Left renal cortex interstitium (tissue), 4 donors: Measurements from ENCODE around the gene PBX4. TPM values are rescaled to one million over a fixed set of nuclear protein-coding genes. Genes with fewer than 3 reads are reported as not detected.

Experiments used
- DNase-seq, 4 donors: peaks; one replicate each; pipeline ENCODE4 v3.0.0-alpha.2; 2013; ENCODE audit warnings: low read depth in 4 of 4, low spot score in 2 of 4, missing footprints in 1 of 4
- polyA plus RNA-seq, 4 donors: library from polyadenylated mRNA; unstranded; fragments of 120-200 nt; gene quantifications; one replicate each; pipeline ENCODE4 v1.2.1, GENCODE V29; 2013; ENCODE audit not compliant: insufficient read length in 4 of 4

Gene PBX4
- polyA plus RNA-seq, 4 donors, result 2.4 to 8.7 (median 6.2) TPM

- DNase-seq, result no peak
Measured at GRCh38 chr19:19595171-19595701, 23.3 kb downstream of the PBX4 start.

DNA sequence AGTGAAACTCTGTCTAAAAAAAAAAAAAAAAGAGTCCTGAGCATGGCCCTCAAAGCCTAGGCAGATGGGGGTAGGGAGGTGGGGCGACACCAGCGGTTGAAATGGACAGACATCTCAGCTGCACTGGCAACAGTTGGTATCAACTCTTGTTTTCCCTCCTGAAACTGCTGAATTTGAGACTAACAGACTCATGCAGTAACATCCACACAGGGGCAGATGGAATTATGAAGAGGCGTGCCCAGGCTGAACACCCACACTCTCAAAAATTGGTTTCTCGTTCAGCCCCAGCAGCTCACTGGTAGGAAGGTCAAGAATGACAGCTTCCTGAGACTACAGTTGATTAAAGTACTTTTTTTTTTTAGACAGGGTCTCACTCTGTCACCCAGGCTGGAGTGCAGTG, 24.1 kb downstream of the PBX4 start:
- DNase-seq, result no peak

GRCh38 chr19:19592690-19593089, 25.8 kb downstream of the PBX4 start:
- DNase-seq, result no peak

DNA sequence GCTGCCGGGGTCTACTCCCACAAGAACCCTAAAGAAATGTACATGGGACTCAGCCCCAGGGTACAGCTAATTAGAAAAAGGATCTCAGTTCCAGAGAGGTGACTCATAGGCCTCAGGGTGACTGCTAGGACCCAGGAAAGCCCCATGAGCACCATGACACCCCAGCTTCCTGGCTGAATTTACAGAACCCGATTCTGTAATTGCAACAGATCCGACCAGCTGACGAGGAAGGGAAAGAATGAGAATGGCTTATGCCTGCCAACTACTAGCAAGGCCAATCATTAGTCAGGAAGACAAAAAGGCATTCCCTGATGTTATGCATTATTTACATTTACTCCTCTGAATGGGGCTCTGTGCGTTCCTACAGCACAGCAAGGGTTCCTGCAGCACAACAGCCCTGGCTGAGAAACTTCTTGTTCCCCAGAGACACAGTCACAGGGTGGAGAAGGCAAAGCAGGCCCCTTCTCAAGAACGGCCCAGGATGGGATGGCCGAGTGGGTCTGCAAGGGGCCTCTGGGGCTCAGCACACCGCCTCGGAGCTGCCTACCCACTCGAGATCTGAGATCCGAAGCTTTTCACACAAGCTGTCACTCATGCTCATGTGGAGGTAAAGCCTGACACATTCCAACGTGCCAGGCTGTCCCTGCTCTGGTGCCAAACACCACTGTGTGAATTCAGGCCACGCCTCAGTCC, 27.2 kb downstream of the PBX4 start:
- no peak for DNase-seq

GRCh38 chr19:19588546-19588945, 29.9 kb downstream of the PBX4 start:
- DNase-seq, result no peak

- no peak for DNase-seq
Measured at GRCh38 chr19:19587771-19588170, 30.7 kb downstream of the PBX4 start.

DNA sequence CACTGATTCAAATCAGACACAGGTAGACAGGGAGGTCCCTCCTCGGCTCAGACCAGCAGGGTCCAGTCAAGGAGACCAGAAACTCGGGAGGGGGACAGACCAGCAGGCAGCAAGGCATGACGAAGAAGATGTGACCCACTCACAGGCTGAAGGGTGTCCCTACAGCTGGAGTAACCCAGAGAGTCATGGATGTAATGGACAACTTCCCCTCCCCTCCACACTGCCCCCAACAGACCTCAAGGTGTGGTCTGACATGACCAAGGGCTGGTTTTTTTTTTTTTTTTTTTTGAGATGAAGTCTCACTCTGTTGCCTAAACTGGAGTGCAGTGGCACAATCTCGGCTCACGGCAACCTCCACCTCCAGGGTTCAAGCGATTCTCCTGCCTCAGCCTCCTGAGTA, 34.1 kb downstream of the PBX4 start:
- DNase-seq, result no peak

DNA sequence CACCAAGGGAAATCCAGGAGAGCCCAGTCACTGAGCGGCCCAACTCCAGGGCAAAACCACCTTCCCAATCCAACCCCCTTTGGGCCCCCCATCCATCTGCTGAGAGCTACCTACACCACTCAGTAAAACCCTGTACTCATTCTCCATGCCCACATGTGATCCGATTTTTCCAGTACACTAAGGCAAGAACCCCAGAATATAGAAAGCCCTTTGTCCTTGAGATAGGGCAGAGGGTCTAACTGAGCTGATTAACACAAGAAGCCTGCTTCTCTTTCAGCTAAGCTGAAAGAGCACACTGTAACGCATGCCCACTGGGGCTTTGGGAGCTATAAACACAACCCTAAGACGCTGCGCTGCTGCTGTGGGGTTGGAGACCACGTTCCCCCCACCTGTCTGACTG, 36.0 kb downstream of the PBX4 start:
- DNase-seq, result no peak

GRCh38 chr19:19581391-19581790, 37.1 kb downstream of the PBX4 start:
- no peak for DNase-seq

- DNase-seq, result no peak
Measured at GRCh38 chr19:19580418-19580817, 38.1 kb downstream of the PBX4 start.

GRCh38 chr19:19579533-19580361, 38.7 kb downstream of the PBX4 start:
- no peak for DNase-seq

GRCh38 chr19:19578252-19578651, 40.2 kb downstream of the PBX4 start:
- DNase-seq, result no peak

GRCh38 chr19:19575411-19575810, 43.1 kb downstream of the PBX4 start:
- DNase-seq, result no peak

- no peak for DNase-seq
Measured at GRCh38 chr19:19571071-19571786, 47.3 kb downstream of the PBX4 start.

DNA sequence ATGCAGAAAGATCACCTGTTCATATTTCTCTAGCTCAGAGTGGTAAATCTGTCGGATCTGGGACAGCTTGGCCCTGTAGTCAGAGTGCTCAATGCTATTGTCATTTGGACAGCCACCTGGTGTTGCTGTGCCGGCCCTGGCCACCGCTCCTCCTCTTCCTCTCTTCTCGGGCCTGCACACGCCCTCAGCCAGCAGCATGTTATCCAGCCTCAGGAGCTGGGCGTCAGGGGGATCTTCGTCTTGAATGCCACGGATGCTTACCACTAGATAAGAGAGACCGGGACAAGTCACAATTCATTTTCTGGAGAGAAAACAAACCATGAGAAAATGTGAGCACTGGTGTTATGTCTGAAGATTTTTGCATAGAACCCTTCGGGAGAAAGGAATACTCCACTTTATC, 47.9 kb downstream of the PBX4 start:
- DNase-seq, result no peak

DNA sequence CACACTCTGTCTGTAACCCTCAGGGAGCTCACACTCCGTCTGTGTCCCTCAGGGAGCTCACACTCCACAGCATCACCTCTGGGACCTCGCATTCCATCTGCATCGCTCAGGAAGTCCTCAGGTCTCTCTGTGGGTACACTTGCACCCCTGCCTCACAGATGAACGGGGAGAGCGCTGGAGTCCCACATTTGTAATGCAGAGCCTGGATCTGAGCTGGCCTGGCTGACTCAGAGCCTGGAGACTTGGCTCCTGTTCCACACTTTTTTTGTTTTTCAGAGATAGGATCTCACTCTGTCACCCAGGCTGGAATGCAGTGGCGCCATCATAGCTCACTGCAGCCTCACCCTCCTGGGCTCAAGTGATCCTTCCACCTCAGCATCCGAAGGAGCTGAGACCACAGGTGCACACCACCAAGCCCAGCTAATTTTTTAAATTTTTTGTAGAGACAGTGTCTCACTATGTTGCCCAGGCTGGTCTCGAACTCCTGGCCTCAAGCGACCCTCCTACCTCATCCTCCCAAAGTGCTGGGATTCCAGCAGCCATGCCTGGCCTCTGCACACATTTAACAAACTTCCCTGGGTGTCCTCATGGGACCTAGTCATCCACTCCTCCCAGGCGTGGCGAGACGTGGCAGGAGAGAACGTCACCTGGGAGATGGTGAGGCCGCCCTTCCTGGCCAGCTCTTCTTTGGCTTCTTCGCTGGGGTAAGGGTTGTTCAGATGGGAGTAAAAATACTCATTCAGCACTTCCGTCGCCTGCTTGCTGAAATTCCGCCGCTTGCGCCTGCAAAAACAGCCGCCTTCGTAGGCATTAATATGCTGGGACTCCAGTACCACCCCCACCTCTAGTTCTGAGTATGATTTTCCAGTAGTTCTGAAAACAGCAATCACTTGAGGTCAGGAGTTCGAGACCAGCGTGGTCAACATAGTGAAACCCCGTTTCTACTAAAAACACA, 49.4 kb downstream of the PBX4 start:
- no peak for DNase-seq

DNA sequence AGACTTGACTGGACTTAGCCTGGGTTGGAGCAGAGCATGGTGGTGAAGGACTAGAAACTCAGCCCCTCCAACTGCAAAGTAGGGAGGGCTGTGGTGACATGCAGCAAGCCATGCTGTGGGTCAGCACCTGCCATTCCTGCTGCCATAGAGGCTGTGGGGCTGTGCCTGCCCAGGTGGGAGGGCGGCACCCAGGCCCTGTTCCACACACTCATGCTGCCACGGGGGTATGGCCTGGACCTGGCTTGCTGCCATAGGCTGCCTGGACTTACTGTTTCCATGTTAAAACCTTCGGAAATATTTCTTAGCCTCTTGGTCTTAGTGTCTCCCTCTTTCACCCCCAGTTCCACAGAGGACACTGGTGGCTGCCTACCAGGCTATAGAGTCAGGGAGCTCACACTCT, 51.1 kb downstream of the PBX4 start:
- DNase-seq, result no peak

DNA sequence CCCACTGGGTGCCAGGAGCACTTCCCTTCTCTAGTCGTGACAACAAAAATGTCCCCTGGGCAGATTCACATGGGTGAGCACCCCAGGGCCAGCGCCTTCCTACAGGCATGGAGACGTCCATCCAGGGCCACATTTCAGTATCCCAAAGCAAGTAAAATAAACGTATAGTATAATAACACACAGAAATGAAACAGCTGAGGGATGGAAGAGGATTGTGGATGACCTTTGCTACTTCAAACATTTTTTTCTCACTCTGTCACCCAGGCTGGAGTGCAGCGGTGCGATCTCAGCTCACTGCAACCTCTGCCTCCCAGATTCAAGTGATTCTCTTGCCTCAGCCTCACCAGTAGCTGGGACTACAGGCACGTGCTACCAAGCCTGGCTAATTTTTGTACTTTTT, 52.2 kb downstream of the PBX4 start:
- no peak for DNase-seq

DNA sequence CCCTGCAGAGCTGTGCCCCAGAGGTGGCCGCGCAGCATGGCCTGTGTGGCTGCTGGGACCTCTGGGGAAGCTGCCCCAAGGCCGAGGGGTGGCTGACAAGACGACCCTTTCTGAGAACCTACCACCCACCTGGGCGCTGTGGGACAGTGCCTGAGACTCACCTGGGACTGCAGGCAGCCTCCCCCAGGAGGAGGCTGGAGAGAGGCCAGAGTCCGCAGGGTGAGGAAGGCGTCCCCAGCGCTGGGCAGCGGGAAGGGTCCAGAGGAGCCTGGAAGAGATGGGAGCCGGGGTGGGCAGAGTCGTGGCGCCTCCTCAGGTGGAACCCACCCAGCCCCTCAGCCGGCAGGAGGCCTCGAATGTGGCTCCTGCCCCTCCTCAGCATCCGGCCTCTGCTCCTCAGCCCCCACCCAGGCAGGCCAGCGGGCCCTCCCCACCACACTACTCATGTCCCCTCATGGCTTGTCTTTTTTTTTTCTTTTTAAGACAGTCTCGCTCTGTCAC, 55.1 kb downstream of the PBX4 start:
- no peak for DNase-seq
